Measurements from ENCODE around the gene LAMTOR2.

LAMTOR2 gene

DNA sequence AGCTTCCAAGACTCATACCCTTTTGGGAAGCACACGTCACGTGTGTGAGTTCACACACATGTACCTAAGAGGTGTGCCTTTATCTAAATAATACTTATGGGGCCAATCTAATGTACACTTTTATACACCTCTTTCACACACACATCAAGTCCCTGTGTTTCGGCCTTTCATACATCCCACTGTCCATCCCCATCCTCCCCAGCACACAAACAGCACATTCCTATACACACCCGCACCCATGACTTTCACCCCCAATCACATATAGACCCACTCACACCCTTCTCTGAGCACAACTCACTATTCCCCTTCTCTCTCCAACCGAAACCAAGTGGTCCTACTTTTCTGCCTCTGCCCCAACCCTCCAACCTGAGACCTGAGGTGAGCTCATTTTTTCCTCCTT, 24.1 kb downstream of the LAMTOR2 start:
- no peaks in the 10 kb centered on the region for H3K9me3 ChIP-seq (ENCODE audit: control insufficient read depth, insufficient read depth, low read length)
- H3K36me3 ChIP-seq (ENCODE audit: control insufficient read depth, insufficient read depth, low read length) = peaks cover 6% of the 10 kb centered on the region
- H3K9ac ChIP-seq (ENCODE audit: low read depth, low read length) = no peak overlapping the region
- peaks cover 23% of the 10 kb centered on the region for H3K27me3 ChIP-seq (ENCODE audit: control insufficient read depth, insufficient read depth, low read length)
- H3K4me1 ChIP-seq (ENCODE audit: control insufficient read depth, insufficient read depth, low read length) = peaks cover 30% of the 10 kb centered on the region
- no peak overlapping the region for H3K4me3 ChIP-seq (ENCODE audit: low read depth, low read length)

DNA sequence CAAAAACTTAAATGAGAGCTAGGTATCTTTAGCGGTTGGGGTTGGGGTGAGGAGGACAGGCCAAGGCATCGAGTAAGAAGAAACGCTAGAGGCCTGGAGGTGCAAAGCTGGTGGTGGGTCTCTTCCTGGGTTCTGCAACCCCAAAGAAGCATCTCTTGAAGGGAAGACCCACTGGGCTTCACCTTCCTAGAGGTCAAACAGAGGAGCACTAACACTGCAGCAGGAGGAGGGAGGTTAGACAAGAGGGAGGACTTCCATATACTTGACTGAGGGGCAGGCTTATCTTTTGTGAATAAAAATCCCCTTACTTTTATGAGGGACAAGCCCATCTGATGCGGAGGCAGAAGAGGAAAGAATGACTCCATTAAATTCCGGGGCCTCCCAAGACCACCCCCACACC, 25.2 kb downstream of the LAMTOR2 start:
- Histone ChIP-seq H3K4me1 (ENCODE audit: control insufficient read depth, insufficient read depth, low read length) (peaks cover 31% of the 10 kb centered on the region), H3K9me3 (ENCODE audit: control insufficient read depth, insufficient read depth, low read length) (no peaks in the 10 kb centered on the region), H3K9ac (ENCODE audit: low read depth, low read length) (no peak overlapping the region), H3K4me3 (ENCODE audit: low read depth, low read length) (peak overlapping the region; percentile 94), H3K36me3 (ENCODE audit: control insufficient read depth, insufficient read depth, low read length) (peaks cover 6% of the 10 kb centered on the region), H3K27me3 (ENCODE audit: control insufficient read depth, insufficient read depth, low read length) (peaks cover 23% of the 10 kb centered on the region)

DNA sequence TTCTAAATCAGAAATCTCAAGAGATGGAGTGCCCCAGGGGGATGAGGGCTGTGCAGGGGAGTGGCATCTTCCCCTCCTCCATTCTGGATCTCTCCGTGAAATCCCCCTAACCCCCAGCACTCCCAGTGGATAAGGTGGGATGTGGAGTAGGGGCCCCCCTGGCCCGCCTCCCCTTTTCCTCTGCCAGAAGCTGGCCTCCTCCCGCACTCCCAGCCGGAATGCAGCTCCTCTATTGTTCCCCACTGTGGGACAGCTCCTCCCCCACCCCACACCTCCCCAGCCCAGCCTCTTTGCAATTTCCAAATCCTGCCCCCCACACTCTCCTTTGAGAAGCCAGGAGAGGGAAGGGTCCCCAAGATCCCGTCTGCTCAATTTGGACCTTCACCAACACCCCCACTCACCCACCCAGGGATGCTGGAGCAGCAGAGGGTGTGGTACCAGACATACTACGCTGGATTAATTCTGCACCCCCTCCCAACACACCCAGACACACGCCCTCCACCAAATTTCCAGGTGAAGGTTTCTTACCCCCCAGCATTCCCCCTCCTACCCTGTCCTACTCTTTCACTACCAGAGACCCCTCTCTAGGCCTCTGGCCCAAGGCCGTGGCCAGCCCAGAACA, 25.8 kb downstream of the LAMTOR2 start:
- peak overlapping the region; percentile 94 for H3K4me3 ChIP-seq (ENCODE audit: low read depth, low read length)
- H3K4me1 ChIP-seq (ENCODE audit: control insufficient read depth, insufficient read depth, low read length) = peaks cover 29% of the 10 kb centered on the region
- H3K27me3 ChIP-seq (ENCODE audit: control insufficient read depth, insufficient read depth, low read length) = peaks cover 23% of the 10 kb centered on the region

DNA sequence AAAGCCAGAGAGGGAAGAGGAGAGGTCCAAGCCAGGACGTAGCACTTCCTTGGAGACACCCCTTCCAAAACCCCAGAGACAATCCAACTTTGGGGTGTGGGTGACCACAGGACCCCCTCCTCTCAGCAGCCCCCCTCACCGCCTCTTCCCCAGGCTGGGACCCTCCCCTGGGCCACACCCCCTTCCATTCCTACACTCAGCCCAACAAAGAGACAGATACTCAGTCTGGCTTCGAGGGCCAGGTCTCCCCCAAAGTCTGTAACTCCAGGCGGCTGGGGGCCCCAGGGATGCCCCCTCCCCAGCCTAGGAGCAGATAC, 26.2 kb downstream of the LAMTOR2 start:
- Histone ChIP-seq H3K9me3 (ENCODE audit: control insufficient read depth, insufficient read depth, low read length) (no peaks in the 10 kb centered on the region), H3K4me3 (ENCODE audit: low read depth, low read length) (peak overlapping the region; percentile 94), H3K4me1 (ENCODE audit: control insufficient read depth, insufficient read depth, low read length) (peaks cover 25% of the 10 kb centered on the region), H3K9ac (ENCODE audit: low read depth, low read length) (peak overlapping the region; percentile 83), H3K36me3 (ENCODE audit: control insufficient read depth, insufficient read depth, low read length) (peaks cover 6% of the 10 kb centered on the region), H3K27me3 (ENCODE audit: control insufficient read depth, insufficient read depth, low read length) (peaks cover 23% of the 10 kb centered on the region)

More for the DNA sequence above, 25.8 kb downstream of the LAMTOR2 start:
- peak overlapping the region; percentile 83 for H3K9ac ChIP-seq (ENCODE audit: low read depth, low read length)
- H3K36me3 ChIP-seq (ENCODE audit: control insufficient read depth, insufficient read depth, low read length) = peaks cover 6% of the 10 kb centered on the region
- H3K9me3 ChIP-seq (ENCODE audit: control insufficient read depth, insufficient read depth, low read length) = no peaks in the 10 kb centered on the region

DNA sequence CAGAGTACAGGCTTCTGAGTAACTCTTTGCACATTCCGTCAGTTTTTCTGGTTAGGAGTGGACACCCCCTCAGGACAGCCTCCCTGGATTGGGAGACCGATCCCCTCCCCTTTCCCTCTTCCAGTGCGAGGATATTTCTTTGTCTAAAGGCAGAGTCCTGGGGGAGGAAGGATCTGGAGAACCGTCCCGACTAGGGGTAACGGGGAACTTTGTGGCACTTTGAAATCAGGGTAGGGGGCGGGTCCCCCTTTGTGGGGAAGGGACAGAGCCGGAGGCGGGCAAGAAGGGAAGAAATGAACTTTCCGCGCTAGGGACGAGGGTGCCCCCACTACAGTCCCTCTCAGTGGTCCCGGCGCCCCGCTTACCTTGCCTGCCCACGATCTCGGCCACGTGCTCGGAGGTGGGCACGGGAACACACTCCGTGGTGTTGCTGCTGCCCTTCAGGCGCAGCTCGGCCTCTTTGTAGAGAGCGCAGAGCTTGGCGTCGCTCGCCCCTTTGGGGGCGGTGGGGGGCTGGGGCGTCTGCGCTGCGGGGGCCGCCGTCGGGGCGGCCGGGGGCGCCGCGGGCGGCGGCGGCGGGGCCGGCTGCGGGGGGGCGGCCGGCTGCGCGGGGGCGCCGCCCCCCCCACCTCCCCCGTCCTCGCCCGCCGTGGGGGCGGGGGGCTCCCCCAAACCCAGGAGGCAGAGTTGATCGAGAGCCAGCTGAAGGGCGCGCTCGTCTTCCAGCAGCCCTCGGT, 26.8 kb downstream of the LAMTOR2 start:
- peak overlapping the region; percentile 83 for H3K9ac ChIP-seq (ENCODE audit: low read depth, low read length)
- H3K27me3 ChIP-seq (ENCODE audit: control insufficient read depth, insufficient read depth, low read length) = peaks cover 23% of the 10 kb centered on the region
- H3K36me3 ChIP-seq (ENCODE audit: control insufficient read depth, insufficient read depth, low read length) = peaks cover 6% of the 10 kb centered on the region
- peak overlapping the region; percentile 94 for H3K4me3 ChIP-seq (ENCODE audit: low read depth, low read length)
- peaks cover 23% of the 10 kb centered on the region for H3K4me1 ChIP-seq (ENCODE audit: control insufficient read depth, insufficient read depth, low read length)
- H3K9me3 ChIP-seq (ENCODE audit: control insufficient read depth, insufficient read depth, low read length) = no peaks in the 10 kb centered on the region

DNA sequence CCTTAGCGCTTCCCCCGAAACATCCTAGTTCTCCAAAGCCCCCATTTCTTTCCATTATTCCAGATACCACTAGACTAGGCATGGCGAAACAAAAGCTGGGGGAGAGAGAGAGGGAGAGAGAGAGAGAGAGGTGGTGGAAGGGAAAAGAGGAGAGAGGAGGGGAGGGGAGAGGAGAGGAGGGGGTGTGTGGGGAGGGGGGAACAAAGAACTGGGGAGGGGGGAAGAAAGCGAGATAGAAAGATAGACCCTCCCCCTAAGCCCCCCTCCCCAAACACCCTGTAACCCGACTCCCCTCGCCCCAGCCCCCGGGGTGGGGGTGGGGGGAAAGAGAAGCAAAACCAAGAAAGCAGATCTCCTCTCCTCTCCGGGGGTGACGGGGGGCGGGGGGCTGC, 27.3 kb downstream of the LAMTOR2 start:
- no peaks in the 10 kb centered on the region for H3K9me3 ChIP-seq (ENCODE audit: control insufficient read depth, insufficient read depth, low read length)
- peak overlapping the region; percentile 70 for H3K4me3 ChIP-seq (ENCODE audit: low read depth, low read length)
- no peak overlapping the region for H3K9ac ChIP-seq (ENCODE audit: low read depth, low read length)
- peaks cover 25% of the 10 kb centered on the region for H3K4me1 ChIP-seq (ENCODE audit: control insufficient read depth, insufficient read depth, low read length)
- peaks cover 2% of the 10 kb centered on the region for H3K36me3 ChIP-seq (ENCODE audit: control insufficient read depth, insufficient read depth, low read length)
- H3K27me3 ChIP-seq (ENCODE audit: control insufficient read depth, insufficient read depth, low read length) = peaks cover 23% of the 10 kb centered on the region

DNA sequence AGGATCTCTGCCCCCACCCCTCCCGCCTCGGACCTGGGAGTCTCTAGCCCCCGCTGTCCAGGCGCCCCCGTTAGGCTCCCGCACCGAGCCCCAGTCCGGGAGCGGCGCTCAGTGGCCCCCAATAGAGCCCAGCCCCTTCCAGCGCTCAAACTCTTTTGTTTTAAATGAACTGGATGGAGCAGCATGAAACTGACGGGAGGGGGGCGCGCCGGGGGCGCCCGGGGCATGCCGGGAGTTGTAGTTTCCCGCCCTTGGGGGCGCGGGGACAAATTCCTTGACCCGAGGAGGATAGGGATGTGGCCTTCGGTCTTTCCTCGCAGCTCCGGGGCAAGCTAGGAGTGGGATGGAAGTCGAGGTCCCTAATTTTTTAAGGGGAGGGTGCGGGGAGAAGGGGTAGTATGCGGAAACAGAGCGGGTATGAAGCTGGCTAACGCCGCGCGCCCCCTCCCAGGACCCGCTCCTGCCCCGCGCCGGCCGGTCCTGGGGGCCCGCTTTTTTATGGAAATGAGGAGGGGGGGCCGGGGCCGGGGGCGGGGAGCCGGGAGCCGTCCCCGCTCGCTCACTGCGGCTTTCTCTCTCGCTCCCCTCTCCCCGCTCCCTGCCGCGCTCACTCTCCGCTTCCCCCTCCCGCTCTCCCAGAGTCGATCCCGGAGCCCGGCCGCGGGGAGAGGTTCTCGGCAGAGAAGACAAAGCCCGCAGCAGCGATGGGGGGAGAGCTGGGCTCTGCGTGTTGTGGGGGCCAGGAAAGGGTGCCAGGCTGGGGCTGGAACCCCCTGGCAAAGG, 27.9 kb downstream of the LAMTOR2 start, which contains the start of gene MEX3A:
TSS of gene MEX3A (minus strand) at position 157 of the 783 bp plus-strand sequence. CDS start 467 bp downstream, outside the sequence.
- Histone ChIP-seq H3K4me1 (ENCODE audit: control insufficient read depth, insufficient read depth, low read length) (peaks cover 23% of the 10 kb centered on the region), H3K27me3 (ENCODE audit: control insufficient read depth, insufficient read depth, low read length) (peaks cover 21% of the 10 kb centered on the region), H3K9ac (ENCODE audit: low read depth, low read length) (peak within 1 kb of the TSS; percentile 83), H3K36me3 (ENCODE audit: control insufficient read depth, insufficient read depth, low read length) (no peaks in the 10 kb centered on the region), H3K4me3 (ENCODE audit: low read depth, low read length) (peak within 1 kb of the TSS; percentile 94), H3K9me3 (ENCODE audit: control insufficient read depth, insufficient read depth, low read length) (no peaks in the 10 kb centered on the region)

DNA sequence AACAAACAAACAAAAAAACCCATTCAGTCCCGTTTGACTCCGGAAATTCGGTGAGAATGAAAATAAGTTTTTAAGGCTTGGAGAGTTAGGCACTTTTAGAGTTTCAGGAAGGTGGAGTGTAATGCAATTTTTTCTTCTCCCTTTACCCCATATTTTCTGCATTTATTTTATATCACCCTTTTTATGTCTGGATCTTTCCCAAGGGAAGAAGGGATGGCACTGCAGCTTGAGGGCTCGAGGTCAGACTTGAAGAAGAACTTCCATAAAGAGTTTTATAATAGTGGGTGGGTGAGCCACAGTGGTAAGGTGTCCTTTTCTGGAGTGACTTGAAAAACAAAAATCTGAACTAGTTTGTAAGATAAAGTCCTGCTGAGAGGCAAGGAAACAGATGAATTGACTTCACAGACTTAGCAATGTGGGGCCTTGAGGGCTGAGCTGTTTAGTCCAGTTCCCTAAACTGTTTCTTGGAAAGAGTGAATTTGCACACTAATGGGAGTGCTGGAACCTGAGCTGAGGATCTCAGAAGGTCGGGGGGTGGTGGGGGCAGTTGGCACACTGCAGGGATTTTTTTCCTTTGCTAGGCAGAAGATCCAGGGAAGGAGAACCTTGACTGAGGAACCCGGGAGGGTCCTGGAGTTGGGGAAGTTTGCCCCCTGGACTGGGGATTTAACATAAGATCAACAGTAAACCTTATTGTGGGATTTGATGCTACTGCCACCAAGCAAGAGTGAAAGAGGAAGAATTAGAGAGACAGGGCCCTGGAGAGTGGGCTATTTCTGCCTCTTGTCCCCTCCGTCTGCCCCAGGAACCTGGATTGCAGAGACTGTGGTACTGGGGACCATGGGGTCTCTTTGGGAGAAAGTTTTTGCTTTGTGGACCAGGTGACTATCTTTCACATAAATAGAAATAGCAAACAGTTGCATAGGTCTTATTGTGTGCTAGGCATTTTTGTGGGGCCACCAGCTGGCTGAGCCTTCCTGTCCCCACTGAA, 29.5 kb downstream of the LAMTOR2 start:
- no peak overlapping the region for H3K9ac ChIP-seq (ENCODE audit: low read depth, low read length)
- peak overlapping the region; percentile 66 for H3K4me3 ChIP-seq (ENCODE audit: low read depth, low read length)
- peaks cover 7% of the 10 kb centered on the region for H3K27me3 ChIP-seq (ENCODE audit: control insufficient read depth, insufficient read depth, low read length)
- no peaks in the 10 kb centered on the region for H3K36me3 ChIP-seq (ENCODE audit: control insufficient read depth, insufficient read depth, low read length)
- H3K9me3 ChIP-seq (ENCODE audit: control insufficient read depth, insufficient read depth, low read length) = no peaks in the 10 kb centered on the region
- peaks cover 16% of the 10 kb centered on the region for H3K4me1 ChIP-seq (ENCODE audit: control insufficient read depth, insufficient read depth, low read length)

DNA sequence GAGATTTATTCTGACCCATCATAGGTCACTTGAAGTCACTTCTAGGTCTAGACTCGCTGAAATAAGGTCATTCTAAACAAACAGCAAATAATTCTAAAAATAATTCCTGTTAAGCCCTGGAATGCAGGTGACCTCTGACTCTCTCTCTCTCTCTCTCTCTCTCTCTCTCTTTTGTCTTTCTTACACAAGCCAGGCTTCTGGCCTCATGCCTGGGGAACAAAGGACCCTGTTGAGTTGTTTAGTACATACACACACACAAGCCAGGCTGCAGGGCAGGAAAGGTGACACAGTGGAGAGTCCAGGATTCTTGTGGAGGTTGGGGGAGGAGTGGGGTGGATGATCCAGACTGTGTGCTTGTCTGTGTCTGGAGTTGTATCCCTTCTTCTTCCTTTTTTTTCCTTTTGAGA, 31.7 kb downstream of the LAMTOR2 start:
- H3K4me1 ChIP-seq (ENCODE audit: control insufficient read depth, insufficient read depth, low read length) = peaks cover 14% of the 10 kb centered on the region
- no peaks in the 10 kb centered on the region for H3K36me3 ChIP-seq (ENCODE audit: control insufficient read depth, insufficient read depth, low read length)
- H3K4me3 ChIP-seq (ENCODE audit: low read depth, low read length) = no peak overlapping the region
- no peaks in the 10 kb centered on the region for H3K27me3 ChIP-seq (ENCODE audit: control insufficient read depth, insufficient read depth, low read length)
- no peaks in the 10 kb centered on the region for H3K9me3 ChIP-seq (ENCODE audit: control insufficient read depth, insufficient read depth, low read length)
- no peak overlapping the region for H3K9ac ChIP-seq (ENCODE audit: low read depth, low read length)

DNA sequence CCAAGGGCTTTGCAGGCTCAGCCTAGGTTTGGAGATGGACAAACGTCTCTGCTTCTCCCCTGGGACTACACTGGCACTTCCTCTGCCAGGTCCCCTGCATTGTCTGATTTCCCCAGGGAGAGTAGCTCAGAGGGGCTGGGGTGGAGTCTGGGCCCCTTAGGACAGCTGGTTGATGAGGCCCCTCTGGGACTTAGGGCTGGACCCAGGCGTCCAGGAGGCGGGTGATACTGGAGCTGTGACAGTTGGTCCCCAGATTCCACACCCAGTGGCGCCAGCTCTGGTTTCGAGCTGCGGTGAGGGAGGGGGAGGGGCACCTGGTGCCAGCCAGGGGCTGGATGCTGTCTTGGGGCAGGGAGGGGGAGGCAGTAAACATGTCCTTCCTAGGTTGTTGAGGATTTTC, 35.1 kb downstream of the LAMTOR2 start:
- Histone ChIP-seq H3K36me3 (ENCODE audit: control insufficient read depth, insufficient read depth, low read length) (no peaks in the 10 kb centered on the region), H3K4me1 (ENCODE audit: control insufficient read depth, insufficient read depth, low read length) (peaks cover 9% of the 10 kb centered on the region)

More for the DNA sequence above, 35.1 kb downstream of the LAMTOR2 start:
- H3K9ac ChIP-seq (ENCODE audit: low read depth, low read length) = no peak overlapping the region
- H3K4me3 ChIP-seq (ENCODE audit: low read depth, low read length) = no peak overlapping the region
- H3K27me3 ChIP-seq (ENCODE audit: control insufficient read depth, insufficient read depth, low read length) = no peaks in the 10 kb centered on the region
- H3K9me3 ChIP-seq (ENCODE audit: control insufficient read depth, insufficient read depth, low read length) = no peaks in the 10 kb centered on the region

Data from iPS-15b (cell line).